Measurements from ENCODE around the gene SCN4B. TPM values are rescaled to one million over a fixed set of nuclear protein-coding genes. Genes with fewer than 3 reads are reported as not detected.

Gene SCN4B
- total and polyA plus RNA-seq, 8 donors: 2.2 to 10.1 (median 7.5) TPM

DNA sequence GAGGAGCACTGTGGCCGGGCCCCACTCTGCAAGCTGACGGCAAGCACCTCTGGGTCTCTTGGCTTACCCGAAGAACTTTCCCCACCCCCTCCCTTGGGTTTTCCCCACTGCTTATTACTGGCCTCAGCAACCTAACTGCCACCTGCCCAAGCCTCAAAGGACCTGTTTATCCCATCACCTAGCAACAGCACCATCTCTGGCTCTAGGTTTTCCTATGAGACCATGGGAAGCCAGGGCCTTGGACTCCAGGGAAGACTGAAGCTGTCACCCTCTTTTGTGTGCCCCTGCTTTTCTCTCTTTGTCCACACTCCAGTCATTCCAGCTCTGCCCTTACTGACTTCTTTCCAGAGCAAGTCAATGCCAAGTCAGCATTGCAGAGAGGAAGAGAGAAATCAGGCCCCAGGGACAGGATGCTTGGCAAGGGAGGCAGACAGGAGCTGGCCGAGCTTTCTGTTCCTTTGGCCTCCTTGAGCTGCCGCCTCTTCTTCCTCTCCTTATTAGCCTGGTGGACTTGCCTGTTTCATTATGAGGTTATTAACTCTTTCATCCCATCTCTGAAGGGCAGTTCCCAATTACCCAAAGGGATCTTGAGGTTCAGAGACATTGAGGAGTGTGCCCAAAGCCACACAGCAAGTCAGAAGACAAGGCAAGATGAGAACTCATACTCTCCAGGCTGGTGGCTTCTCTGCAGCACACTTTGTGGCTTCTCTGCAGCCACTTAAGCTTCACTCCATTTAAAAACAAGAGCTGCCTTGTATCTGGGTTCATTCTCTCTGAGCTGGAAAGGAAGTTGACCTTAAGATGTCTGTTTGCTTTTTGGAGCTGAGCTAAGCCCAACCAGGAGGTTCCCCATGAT lies 65.5 kb downstream of the SCN4B start, which contains the start of gene SMIM35:
Gene SMIM35, minus strand, starts transcription at position 51 of the 856 bp plus-strand sequence. CDS start 206 bp downstream, outside the sequence.
- no peak for ATAC-seq
- intact Hi-C loops (cut with DNase I): no loop called here
- peaks cover 0 to 17% of the 10 kb centered on the region in 2 donors for H3K9me3 ChIP-seq
- no peak within 1 kb of the TSS for H3K4me3 ChIP-seq
- TF ChIP-seq, protein P1, sequence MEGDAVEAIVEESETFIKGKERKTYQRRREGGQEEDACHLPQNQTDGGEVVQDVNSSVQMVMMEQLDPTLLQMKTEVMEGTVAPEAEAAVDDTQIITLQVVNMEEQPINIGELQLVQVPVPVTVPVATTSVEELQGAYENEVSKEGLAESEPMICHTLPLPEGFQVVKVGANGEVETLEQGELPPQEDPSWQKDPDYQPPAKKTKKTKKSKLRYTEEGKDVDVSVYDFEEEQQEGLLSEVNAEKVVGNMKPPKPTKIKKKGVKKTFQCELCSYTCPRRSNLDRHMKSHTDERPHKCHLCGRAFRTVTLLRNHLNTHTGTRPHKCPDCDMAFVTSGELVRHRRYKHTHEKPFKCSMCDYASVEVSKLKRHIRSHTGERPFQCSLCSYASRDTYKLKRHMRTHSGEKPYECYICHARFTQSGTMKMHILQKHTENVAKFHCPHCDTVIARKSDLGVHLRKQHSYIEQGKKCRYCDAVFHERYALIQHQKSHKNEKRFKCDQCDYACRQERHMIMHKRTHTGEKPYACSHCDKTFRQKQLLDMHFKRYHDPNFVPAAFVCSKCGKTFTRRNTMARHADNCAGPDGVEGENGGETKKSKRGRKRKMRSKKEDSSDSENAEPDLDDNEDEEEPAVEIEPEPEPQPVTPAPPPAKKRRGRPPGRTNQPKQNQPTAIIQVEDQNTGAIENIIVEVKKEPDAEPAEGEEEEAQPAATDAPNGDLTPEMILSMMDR (IDR thresholded peaks at IDR 0.05): no peak
- no peaks in the 10 kb centered on the region for H3K27me3 ChIP-seq
- no peak within 1 kb of the TSS for H3K27ac ChIP-seq
- no peak for DNase-seq
- H3K36me3 ChIP-seq: no peaks in the 10 kb centered on the region
- peaks cover 0 to 15% of the 10 kb centered on the region in 2 donors for H3K4me1 ChIP-seq

- Histone ChIP-seq H3K27ac (no peak overlapping the region), H3K9me3 (peaks cover 0 to 17% of the 10 kb centered on the region in 2 donors), H3K36me3 (no peaks in the 10 kb centered on the region), H3K27me3 (peaks cover 0 to 4% of the 10 kb centered on the region in 2 donors), H3K4me1 (peaks cover 0 to 19% of the 10 kb centered on the region in 2 donors), H3K4me3 (no peak overlapping the region)
- no peak for DNase-seq
- intact Hi-C loops (cut with DNase I): no loop called here
- ATAC-seq: no peak
- TF ChIP-seq, protein P1 (IDR thresholded peaks at IDR 0.05): no peak
These were observed 68.0 kb downstream of the SCN4B start for GRCh38 chr11:118084656-118085055.

GRCh38 chr11:118084247-118084646 lies 68.4 kb downstream of the SCN4B start:
- H3K9me3 ChIP-seq: peaks cover 0 to 17% of the 10 kb centered on the region in 2 donors
- intact Hi-C loops (cut with DNase I): no loop called here
- H3K4me1 ChIP-seq: peaks cover 0 to 19% of the 10 kb centered on the region in 2 donors
- no peaks in the 10 kb centered on the region for H3K36me3 ChIP-seq
- peak overlapping the region in 1 of 2 donors; percentile 7 for H3K27ac ChIP-seq
- H3K4me3 ChIP-seq: no peak overlapping the region
- ATAC-seq: peak; percentile 86
- peaks cover 0 to 8% of the 10 kb centered on the region in 2 donors for H3K27me3 ChIP-seq
- DNase-seq: peak in 1 of 4 donors; percentile 54
- TF ChIP-seq, protein P1 (IDR thresholded peaks at IDR 0.05): no peak

Other genes starting within 250 kb of the SCN4B start
- gene TMPRSS13, start 223.4 kb downstream of the SCN4B start, total RNA-seq: 1 to 10 TPM; 4.6 to 5.4 TPM
- gene TMPRSS13, start 223.4 kb downstream of the SCN4B start, polyA plus RNA-seq (ENCODE audit: insufficient read length in 6 of 6): 10 to 100 TPM in 1 of 6 donors, 1 to 10 TPM in 5; 7.2 to 10.7 (median 8.9) TPM
- 10 to 100 TPM; 21.2 to 56.8 TPM for gene IL10RA, start 166.4 kb downstream of the SCN4B start, total RNA-seq
- gene IL10RA, start 166.4 kb downstream of the SCN4B start, polyA plus RNA-seq (ENCODE audit: insufficient read length in 6 of 6): 1 to 10 TPM; 4.0 to 6.7 (median 5.4) TPM
- 1 to 10 TPM; 2.9 to 3.5 TPM for gene TMPRSS4, start 75.7 kb downstream of the SCN4B start, total RNA-seq
- gene TMPRSS4, start 75.7 kb downstream of the SCN4B start, polyA plus RNA-seq (ENCODE audit: insufficient read length in 6 of 6): 1 to 10 TPM; 2.9 to 7.0 (median 5.0) TPM
- gene SMIM35, start 65.9 kb downstream of the SCN4B start, total RNA-seq: not detected
- 1 to 10 TPM in 1 of 6 donors, under 1 TPM in 5; 0.20 to 1.1 (median 0.55) TPM for gene SMIM35, start 65.9 kb downstream of the SCN4B start, polyA plus RNA-seq (ENCODE audit: insufficient read length in 6 of 6)
- 1 to 10 TPM; 1.0 to 4.1 TPM for gene SCN2B, start 23.8 kb upstream of the SCN4B start, total RNA-seq
- gene SCN2B, start 23.8 kb upstream of the SCN4B start, polyA plus RNA-seq (ENCODE audit: insufficient read length in 6 of 6): 1 to 10 TPM; 4.6 to 5.9 (median 4.9) TPM
- gene JAML, start 72.2 kb upstream of the SCN4B start, total RNA-seq: 10 to 100 TPM; 20.4 to 47.2 TPM
- 1 to 10 TPM; 3.7 to 8.5 (median 6.4) TPM for gene JAML, start 72.2 kb upstream of the SCN4B start, polyA plus RNA-seq (ENCODE audit: insufficient read length in 6 of 6)
- 10 to 100 TPM; 13.2 to 16.3 TPM for gene MPZL3, start 99.5 kb upstream of the SCN4B start, total RNA-seq
- 1 to 10 TPM; 5.2 to 8.8 (median 6.3) TPM for gene MPZL3, start 99.5 kb upstream of the SCN4B start, polyA plus RNA-seq (ENCODE audit: insufficient read length in 6 of 6)
- 100 to 1,000 TPM; 111 to 117 TPM for gene MPZL2, start 111.5 kb upstream of the SCN4B start, total RNA-seq
- 10 to 100 TPM; 52.0 to 89.4 (median 66.6) TPM for gene MPZL2, start 111.5 kb upstream of the SCN4B start, polyA plus RNA-seq (ENCODE audit: insufficient read length in 6 of 6)
- 10 to 100 TPM in 1 of 2 donors, 1 to 10 TPM in 1; 3.6 to 10.5 TPM for gene CD3E, start 151.9 kb upstream of the SCN4B start, total RNA-seq
- 1 to 10 TPM in 5 of 6 donors, under 1 TPM in 1; 0.95 to 3.3 (median 1.7) TPM for gene CD3E, start 151.9 kb upstream of the SCN4B start, polyA plus RNA-seq (ENCODE audit: insufficient read length in 6 of 6)
- 1 to 10 TPM; 3.3 to 7.0 TPM for gene CD3D, start 189.9 kb upstream of the SCN4B start, total RNA-seq
- 1 to 10 TPM in 5 of 6 donors, under 1 TPM in 1; 0.54 to 1.7 (median 1.5) TPM for gene CD3D, start 189.9 kb upstream of the SCN4B start, polyA plus RNA-seq (ENCODE audit: insufficient read length in 6 of 6)
- gene CD3G, start 191.5 kb upstream of the SCN4B start, total RNA-seq: 1 to 10 TPM in 1 of 2 donors, under 1 TPM in 1; 0.85 to 3.8 TPM
- gene CD3G, start 191.5 kb upstream of the SCN4B start, polyA plus RNA-seq (ENCODE audit: insufficient read length in 6 of 6): 1 to 10 TPM in 3 of 6 donors, under 1 TPM in 3; 0.43 to 1.3 (median 0.99) TPM
- gene UBE4A, start 206.8 kb upstream of the SCN4B start, total RNA-seq: 10 to 100 TPM; 40.8 to 45.3 TPM
- 10 to 100 TPM; 40.3 to 47.7 (median 44.0) TPM for gene UBE4A, start 206.8 kb upstream of the SCN4B start, polyA plus RNA-seq (ENCODE audit: insufficient read length in 6 of 6)
- gene ATP5MG, start 248.8 kb upstream of the SCN4B start, total RNA-seq: 100 to 1,000 TPM; 151 to 155 TPM
- gene ATP5MG, start 248.8 kb upstream of the SCN4B start, polyA plus RNA-seq (ENCODE audit: insufficient read length in 6 of 6): 100 to 1,000 TPM; 369 to 408 (median 392) TPM